Measurements from ENCODE around the gene LRP1B. TPM values are rescaled to one million over a fixed set of nuclear protein-coding genes. Genes with fewer than 3 reads are reported as not detected.
"Not testable (repeated sequence)": the region's sequence is repeated elsewhere in the genome, so short reads cannot be mapped to it uniquely, and the experiment has no call there.

The LRP1B gene
- total RNA-seq, 2 donors from 2014 or later = 0.02 TPM; not detected in 1

DNA sequence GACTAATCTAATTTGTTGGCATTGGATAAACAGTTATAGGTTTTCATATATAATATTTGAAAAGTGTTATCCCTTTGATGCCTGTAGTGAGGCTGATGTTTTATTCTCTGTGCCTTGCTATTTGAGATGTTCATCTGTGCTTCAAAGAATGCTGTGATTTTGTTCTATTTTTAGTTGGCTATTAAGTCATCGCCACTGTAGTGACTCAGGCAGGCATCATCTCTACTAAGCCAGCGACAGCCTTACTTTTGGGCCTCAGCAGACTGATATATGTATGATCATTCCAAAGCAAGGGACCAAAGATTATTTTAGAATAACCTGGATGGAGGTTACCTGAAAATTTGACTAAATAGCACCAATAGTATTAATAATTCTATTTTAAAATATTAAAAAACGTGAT is 1676.1 kb downstream of the LRP1B start:
- no peaks in the 10 kb centered on the region for H3K36me3 Mint-ChIP-seq (ENCODE audit: low read depth)
- H3K4me1 Mint-ChIP-seq = no peaks in the 10 kb centered on the region
- ATAC-seq (no peak), DNase-seq (no peak)
- H3K9me3 ChIP-seq (ENCODE audit: control insufficient read depth, low read length, poor library complexity, severe bottlenecking) = no peaks in the 10 kb centered on the region
- H3K27me3 Mint-ChIP-seq = no peaks in the 10 kb centered on the region
- no peak overlapping the region for H3K27ac Mint-ChIP-seq
- no peak overlapping the region for H3K4me3 Mint-ChIP-seq

DNA sequence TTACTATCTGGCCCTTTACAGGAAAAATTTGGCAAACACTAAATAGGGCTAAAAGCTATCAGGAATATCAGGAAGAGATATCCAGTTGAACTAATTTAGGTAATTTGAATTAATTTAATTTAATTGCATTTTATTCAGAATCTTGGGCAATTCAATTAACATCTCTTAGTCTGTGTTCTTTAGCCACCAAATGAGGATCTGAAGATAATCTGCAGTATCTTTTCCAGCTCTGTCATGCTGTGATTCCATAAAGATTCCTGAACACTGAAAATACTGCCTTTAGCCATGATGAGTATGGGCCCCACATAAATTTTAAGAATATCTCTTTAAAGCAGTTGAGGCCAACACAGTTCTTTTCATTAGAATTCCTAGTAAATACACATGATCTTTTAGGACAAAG is 1679.5 kb downstream of the LRP1B start:
- Mint-ChIP-seq H3K27ac (no peak overlapping the region), H3K27me3 (no peaks in the 10 kb centered on the region), H3K4me3 (no peak overlapping the region), H3K4me1 (no peaks in the 10 kb centered on the region), H3K36me3 (ENCODE audit: low read depth) (no peaks in the 10 kb centered on the region)
- no peaks in the 10 kb centered on the region for H3K9me3 ChIP-seq (ENCODE audit: control insufficient read depth, low read length, poor library complexity, severe bottlenecking)
- ATAC-seq (no peak), DNase-seq (no peak)

DNA sequence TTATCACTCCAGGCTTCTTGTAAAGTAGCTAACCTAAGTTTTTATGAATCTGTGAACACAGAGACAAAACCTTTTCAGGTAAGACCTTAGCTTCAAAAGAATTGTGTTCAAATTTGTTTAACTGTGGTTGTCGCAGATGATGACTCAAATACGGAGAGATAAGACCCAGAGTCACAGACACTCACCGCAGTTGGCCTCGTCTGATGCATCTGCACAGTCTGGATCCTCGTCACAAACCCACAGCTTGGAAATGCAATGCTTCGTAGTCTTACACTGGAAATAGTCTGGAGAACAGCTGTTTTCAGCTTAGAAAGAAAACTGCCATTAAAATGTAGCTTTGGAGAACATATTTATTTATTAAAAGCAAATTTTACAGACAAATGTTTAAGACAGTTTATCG is 1688.5 kb downstream of the LRP1B start:
- Mint-ChIP-seq H3K27ac (no peak overlapping the region), H3K4me1 (no peaks in the 10 kb centered on the region), H3K36me3 (ENCODE audit: low read depth) (no peaks in the 10 kb centered on the region), H3K27me3 (no peaks in the 10 kb centered on the region), H3K4me3 (no peak overlapping the region)
- no peak for ATAC-seq
- no peaks in the 10 kb centered on the region for H3K9me3 ChIP-seq (ENCODE audit: control insufficient read depth, low read length, poor library complexity, severe bottlenecking)
- DNase-seq = no peak

DNA sequence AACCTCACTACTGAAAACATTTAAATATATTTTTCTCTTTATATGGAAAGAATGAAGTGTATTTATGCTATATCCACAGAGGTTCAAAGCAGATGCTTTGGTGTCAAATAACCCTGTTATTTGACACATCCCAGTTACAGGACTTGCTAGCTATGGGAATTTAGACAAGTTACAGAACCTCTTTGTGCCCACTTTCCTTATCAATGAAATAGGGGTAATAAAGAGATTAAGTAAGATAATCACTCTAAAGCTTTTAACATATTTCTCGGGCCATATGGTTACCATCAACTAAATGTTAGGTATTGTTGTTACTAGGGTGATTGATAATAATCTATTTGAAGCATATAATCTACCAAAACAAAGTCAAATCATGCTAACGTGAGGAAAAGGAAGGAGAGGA is 1690.0 kb downstream of the LRP1B start:
- no peaks in the 10 kb centered on the region for H3K9me3 ChIP-seq (ENCODE audit: control insufficient read depth, low read length, poor library complexity, severe bottlenecking)
- DNase-seq (no peak), ATAC-seq (no peak)
- Mint-ChIP-seq H3K4me3 (no peak overlapping the region), H3K36me3 (ENCODE audit: low read depth) (no peaks in the 10 kb centered on the region), H3K4me1 (no peaks in the 10 kb centered on the region), H3K27me3 (no peaks in the 10 kb centered on the region), H3K27ac (no peak overlapping the region)

DNA sequence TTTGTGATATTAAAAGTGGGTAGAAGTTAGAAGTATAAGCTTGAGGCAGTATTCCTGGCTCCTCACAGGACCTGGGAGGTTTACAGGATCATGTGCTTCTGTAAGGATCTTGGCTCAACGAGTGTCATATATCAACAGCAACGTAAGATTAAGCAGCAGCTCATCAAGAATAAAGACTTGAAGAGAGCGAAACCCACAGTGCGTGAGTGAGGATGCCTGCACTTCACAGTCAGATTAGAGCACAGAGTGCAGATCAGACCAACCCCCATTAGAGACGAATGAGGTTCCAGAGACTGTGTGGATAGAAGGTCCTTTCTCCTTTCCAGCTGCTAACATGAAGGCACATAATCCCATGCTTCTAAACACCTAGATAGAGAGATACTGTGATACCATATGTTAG is 1693.9 kb downstream of the LRP1B start:
- no peak overlapping the region for H3K4me3 Mint-ChIP-seq
- H3K36me3 Mint-ChIP-seq (ENCODE audit: low read depth) = no peaks in the 10 kb centered on the region
- ATAC-seq (no peak), DNase-seq (no peak)
- no peaks in the 10 kb centered on the region for H3K27me3 Mint-ChIP-seq
- H3K27ac Mint-ChIP-seq = no peak overlapping the region
- H3K9me3 ChIP-seq (ENCODE audit: control insufficient read depth, low read length, poor library complexity, severe bottlenecking) = no peaks in the 10 kb centered on the region
- H3K4me1 Mint-ChIP-seq = no peaks in the 10 kb centered on the region

DNA sequence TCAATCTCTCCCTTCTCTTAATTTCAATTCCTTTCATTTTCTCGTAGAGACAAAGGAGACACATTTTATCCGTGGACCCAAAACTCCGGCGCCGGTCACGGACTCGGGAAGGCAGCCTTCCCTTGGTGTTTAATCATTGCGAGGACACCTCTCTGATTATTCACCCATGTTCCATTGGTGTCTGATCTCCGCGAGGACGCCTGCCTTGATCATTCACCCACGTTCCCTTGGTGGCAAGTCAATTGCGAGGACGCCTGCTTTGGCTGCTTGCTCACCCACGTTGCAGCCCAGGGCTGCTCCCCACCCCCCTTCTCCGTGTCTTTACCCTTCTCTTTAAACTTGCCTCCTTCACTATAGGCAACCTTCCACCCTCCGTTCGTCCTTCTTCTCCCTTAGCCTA is 1703.8 kb downstream of the LRP1B start:
- DNase-seq; H3K9me3 ChIP-seq (ENCODE audit: control insufficient read depth, low read length, poor library complexity, severe bottlenecking); H3K27ac Mint-ChIP-seq; H3K27me3 Mint-ChIP-seq; H3K4me3 Mint-ChIP-seq; ATAC-seq; H3K4me1 Mint-ChIP-seq; H3K36me3 Mint-ChIP-seq (ENCODE audit: low read depth): not testable (repeated sequence)

DNA sequence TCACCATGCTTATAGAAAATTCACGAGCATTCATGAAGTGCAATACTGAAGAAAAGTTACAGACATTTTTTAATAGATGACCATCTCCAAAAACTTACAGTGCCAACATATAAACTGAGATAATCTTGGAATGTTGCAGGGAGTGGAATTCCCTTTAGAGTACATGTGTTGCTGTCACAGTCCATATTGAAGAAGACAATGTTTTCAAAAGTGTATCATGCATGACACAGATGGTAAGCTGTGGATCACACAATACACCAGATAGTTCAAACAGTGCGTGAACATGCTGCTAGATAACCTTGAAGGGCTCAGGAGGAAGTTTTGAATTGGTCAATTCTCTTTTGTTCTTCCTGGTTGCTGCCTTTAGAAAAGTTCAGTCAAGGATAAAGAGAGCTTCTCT is 1706.3 kb downstream of the LRP1B start:
- H3K4me3 Mint-ChIP-seq = no peak overlapping the region
- ATAC-seq (no peak), DNase-seq (no peak)
- no peaks in the 10 kb centered on the region for H3K4me1 Mint-ChIP-seq
- no peaks in the 10 kb centered on the region for H3K36me3 Mint-ChIP-seq (ENCODE audit: low read depth)
- H3K27ac Mint-ChIP-seq = no peak overlapping the region
- H3K27me3 Mint-ChIP-seq = no peaks in the 10 kb centered on the region
- no peaks in the 10 kb centered on the region for H3K9me3 ChIP-seq (ENCODE audit: control insufficient read depth, low read length, poor library complexity, severe bottlenecking)

DNA sequence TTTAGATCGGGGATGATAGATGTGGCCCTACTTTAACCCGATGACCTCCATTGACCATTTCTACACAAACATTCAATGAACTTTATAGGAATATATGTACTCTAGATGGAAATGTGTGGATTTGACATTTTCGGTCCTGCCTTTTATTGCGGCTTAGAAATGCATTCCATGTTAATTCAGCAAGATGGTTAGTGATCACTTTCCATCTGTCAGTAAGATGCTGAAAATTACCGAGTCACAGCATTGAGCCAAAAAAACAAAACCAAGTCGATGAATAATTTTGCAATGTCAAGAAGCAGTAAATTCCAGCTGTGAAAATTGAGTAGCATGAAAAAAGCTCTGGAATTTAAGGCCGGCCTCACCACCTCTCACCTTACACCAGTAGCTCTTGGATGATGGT is 1708.1 kb downstream of the LRP1B start:
- Mint-ChIP-seq H3K4me3 (no peak overlapping the region), H3K27me3 (no peaks in the 10 kb centered on the region), H3K36me3 (ENCODE audit: low read depth) (no peaks in the 10 kb centered on the region), H3K27ac (no peak overlapping the region), H3K4me1 (no peaks in the 10 kb centered on the region)
- no peak for DNase-seq
- no peaks in the 10 kb centered on the region for H3K9me3 ChIP-seq (ENCODE audit: control insufficient read depth, low read length, poor library complexity, severe bottlenecking)
- ATAC-seq = no peak

DNA sequence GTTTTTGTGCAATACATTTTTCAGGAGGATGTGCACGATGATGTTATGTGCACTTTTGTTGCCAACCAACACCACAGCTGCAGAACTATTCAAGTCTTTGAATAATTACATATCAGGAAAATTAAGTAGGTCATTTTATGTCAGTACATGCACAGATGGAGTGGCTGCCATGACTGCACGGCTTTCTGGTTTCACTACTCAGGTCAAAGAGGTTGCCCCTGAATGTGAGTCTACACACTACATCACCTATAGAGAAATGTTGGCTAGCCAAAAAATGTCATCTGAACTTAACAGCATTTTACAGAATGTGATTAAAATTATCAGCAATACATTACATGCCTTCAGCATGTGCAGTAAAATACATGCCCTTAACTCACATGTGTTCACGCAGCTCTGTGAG is 1713.3 kb downstream of the LRP1B start:
- no peaks in the 10 kb centered on the region for H3K27me3 Mint-ChIP-seq
- H3K9me3 ChIP-seq (ENCODE audit: control insufficient read depth, low read length, poor library complexity, severe bottlenecking) = no peaks in the 10 kb centered on the region
- H3K27ac Mint-ChIP-seq = no peak overlapping the region
- no peak for DNase-seq
- no peaks in the 10 kb centered on the region for H3K36me3 Mint-ChIP-seq (ENCODE audit: low read depth)
- no peak for ATAC-seq
- H3K4me3 Mint-ChIP-seq = no peak overlapping the region
- no peaks in the 10 kb centered on the region for H3K4me1 Mint-ChIP-seq

DNA sequence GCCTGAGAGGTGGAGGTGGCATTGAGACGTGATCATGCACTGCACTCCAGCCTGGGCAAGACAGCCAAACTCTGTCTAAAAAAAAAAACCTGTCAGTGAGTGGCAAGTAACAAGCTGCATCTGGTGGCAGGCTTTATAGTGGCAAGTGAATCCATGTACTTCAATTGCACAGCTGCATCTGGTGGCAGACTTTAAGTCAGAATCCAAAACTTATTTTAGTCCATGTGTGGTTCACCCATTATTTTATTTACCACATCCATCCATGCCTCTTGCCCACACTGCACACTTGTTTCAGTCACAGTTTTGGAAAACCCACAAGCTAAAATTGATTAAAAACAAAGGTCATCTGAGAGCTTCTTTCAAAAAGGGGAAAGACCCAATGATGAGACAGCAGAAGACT is 1714.2 kb downstream of the LRP1B start:
- no peaks in the 10 kb centered on the region for H3K9me3 ChIP-seq (ENCODE audit: control insufficient read depth, low read length, poor library complexity, severe bottlenecking)
- Mint-ChIP-seq H3K36me3 (ENCODE audit: low read depth) (no peaks in the 10 kb centered on the region), H3K4me1 (no peaks in the 10 kb centered on the region), H3K27me3 (no peaks in the 10 kb centered on the region), H3K4me3 (no peak overlapping the region), H3K27ac (no peak overlapping the region)
- ATAC-seq (no peak), DNase-seq (no peak)

DNA sequence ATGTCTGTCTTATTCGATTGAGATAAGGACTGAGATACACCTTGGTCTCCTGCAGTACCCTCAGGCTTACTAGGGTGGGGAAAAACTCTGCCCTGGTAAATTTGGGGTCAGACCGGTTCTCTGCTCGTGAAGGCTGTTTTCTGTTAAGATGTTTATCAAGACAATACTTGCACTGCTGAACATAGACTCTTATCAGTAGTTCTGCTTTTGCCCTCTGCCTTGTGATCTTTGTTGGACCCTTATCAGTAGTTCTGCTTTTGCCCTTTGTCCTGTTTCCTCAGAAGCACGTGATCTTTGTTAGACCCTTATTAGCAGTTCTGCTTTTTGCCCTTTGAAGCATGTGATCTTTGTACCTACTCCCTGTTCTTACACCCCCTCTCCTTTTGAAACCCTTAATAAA is 1715.8 kb downstream of the LRP1B start:
- DNase-seq; H3K4me3 Mint-ChIP-seq; H3K36me3 Mint-ChIP-seq (ENCODE audit: low read depth); H3K9me3 ChIP-seq (ENCODE audit: control insufficient read depth, low read length, poor library complexity, severe bottlenecking); ATAC-seq; H3K4me1 Mint-ChIP-seq; H3K27ac Mint-ChIP-seq; H3K27me3 Mint-ChIP-seq: not testable (repeated sequence)

DNA sequence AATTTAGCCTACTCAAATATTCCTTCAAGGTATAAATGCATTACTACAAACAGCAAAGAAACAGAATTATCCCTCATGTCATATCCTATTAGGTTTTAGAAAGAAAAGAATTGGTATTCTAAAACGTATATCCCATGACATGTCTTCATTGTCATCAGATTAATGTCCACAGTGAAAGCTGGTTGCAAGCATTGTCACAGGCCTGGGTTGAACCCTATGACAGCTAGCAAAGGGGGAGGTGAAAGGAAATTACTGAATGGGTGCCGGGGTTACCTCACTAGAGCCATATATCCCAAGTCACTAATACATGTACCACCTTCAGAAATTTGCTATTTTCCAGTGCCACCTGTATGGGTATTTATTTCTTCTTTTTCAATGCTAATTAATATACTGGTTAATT is 1720.1 kb downstream of the LRP1B start:
- no peak for ATAC-seq
- Mint-ChIP-seq H3K4me1 (no peaks in the 10 kb centered on the region), H3K27me3 (no peaks in the 10 kb centered on the region), H3K4me3 (no peak overlapping the region), H3K36me3 (ENCODE audit: low read depth) (no peaks in the 10 kb centered on the region), H3K27ac (no peak overlapping the region)
- H3K9me3 ChIP-seq (ENCODE audit: control insufficient read depth, low read length, poor library complexity, severe bottlenecking) = no peaks in the 10 kb centered on the region
- DNase-seq = no peak

DNA sequence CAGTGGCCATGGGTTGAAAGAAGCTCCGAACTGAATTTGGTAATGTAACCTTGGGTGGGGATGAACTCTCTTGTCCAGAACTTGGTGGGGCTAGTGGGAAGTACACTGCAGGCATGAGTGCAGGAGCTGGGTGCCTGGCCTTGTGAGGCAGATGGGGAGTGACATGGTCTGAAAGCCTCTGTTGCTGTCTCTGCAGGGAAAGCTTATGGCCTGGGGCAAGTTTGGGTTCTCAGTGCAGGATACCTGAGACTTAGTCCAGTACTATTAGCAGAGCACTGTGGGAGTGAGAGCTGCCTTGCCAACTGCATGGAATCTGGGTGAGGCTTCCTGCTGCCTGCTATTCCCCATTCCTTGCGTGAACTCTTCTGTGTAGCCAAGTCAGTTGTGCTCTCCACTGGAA is 1729.8 kb downstream of the LRP1B start:
- H3K9me3 ChIP-seq (ENCODE audit: control insufficient read depth, low read length, poor library complexity, severe bottlenecking) = peaks cover 3% of the 10 kb centered on the region
- no peaks in the 10 kb centered on the region for H3K4me1 Mint-ChIP-seq
- no peaks in the 10 kb centered on the region for H3K27me3 Mint-ChIP-seq
- H3K27ac Mint-ChIP-seq = no peak overlapping the region
- no peaks in the 10 kb centered on the region for H3K36me3 Mint-ChIP-seq (ENCODE audit: low read depth)
- DNase-seq (no peak), ATAC-seq (no peak)
- H3K4me3 Mint-ChIP-seq = no peak overlapping the region

DNA sequence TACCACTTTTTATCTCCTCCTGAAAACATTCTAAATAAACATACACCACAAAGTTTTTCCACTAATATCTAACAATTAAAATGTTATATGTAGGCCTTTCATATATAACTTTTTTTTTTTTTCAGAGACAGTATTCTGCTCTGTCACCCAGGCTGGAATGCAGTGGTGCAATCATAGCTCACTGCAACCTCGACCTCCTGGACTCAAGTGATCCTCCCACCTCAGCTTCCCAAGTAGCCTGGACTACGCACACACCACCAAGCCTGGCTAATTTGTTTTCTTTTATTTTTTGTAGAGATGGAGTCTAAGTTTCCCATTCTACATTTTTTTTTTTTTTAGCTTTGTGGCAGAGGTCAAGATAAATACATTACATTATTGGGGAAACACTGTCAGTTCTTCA is 1738.0 kb downstream of the LRP1B start:
- H3K36me3 Mint-ChIP-seq (ENCODE audit: low read depth) = no peaks in the 10 kb centered on the region
- H3K9me3 ChIP-seq (ENCODE audit: control insufficient read depth, low read length, poor library complexity, severe bottlenecking) = no peaks in the 10 kb centered on the region
- H3K4me3 Mint-ChIP-seq = no peak overlapping the region
- no peak overlapping the region for H3K27ac Mint-ChIP-seq
- no peaks in the 10 kb centered on the region for H3K27me3 Mint-ChIP-seq
- no peaks in the 10 kb centered on the region for H3K4me1 Mint-ChIP-seq
- DNase-seq (no peak), ATAC-seq (no peak)

DNA sequence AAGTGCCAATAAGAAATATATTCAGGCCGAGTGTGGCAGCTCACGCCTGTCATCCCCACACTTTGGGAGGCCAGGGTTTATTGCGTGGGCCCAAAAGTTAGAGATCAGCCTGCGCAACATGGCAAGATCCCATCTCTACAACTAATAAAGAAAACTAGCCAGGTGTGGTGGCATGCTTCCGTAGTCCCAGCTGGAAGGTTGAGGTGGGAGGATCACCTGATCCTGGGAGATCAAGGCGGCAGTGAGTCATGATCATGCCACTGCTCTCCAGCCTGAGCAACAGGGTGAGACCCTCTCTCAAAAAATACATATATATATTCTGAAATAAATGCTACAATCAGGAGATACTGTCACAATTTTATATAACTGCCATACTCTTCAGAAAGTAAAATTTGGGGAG is 1745.9 kb downstream of the LRP1B start:
- no peaks in the 10 kb centered on the region for H3K4me1 Mint-ChIP-seq
- no peaks in the 10 kb centered on the region for H3K36me3 Mint-ChIP-seq (ENCODE audit: low read depth)
- no peak for ATAC-seq
- H3K27me3 Mint-ChIP-seq = no peaks in the 10 kb centered on the region
- no peaks in the 10 kb centered on the region for H3K9me3 ChIP-seq (ENCODE audit: control insufficient read depth, low read length, poor library complexity, severe bottlenecking)
- DNase-seq = no peak
- no peak overlapping the region for H3K4me3 Mint-ChIP-seq
- no peak overlapping the region for H3K27ac Mint-ChIP-seq

All from T-helper 17 cell (primary cell).